ENCODE results near the gene ARHGAP32. TPM values are rescaled to one million over a fixed set of nuclear protein-coding genes. Genes with fewer than 3 reads are reported as not detected.

Gene ARHGAP32
- total RNA-seq, 1 donor from 2014 or later: 42.3 TPM

GRCh38 chr11:129061492-129062230, 130.5 kb downstream of the ARHGAP32 start:
- Mint-ChIP-seq H3K4me1 (ENCODE audit: low read depth) (peaks cover 8% of the 10 kb centered on the region), H3K9me3 (ENCODE audit: low read depth) (no peaks in the 10 kb centered on the region), H3K4me3 (ENCODE audit: low read depth) (no peak overlapping the region), H3K36me3 (ENCODE audit: insufficient read depth) (peaks cover 11% of the 10 kb centered on the region), H3K27me3 (no peaks in the 10 kb centered on the region), H3K27ac (no peak overlapping the region)
- no peak for TF ChIP-seq CTCF (IDR thresholded peaks at IDR 0.05; ENCODE audit: unreplicated experiment)
- DNase-seq (ENCODE audit: low spot score, unreplicated experiment): no peak

- H3K4me3 Mint-ChIP-seq (ENCODE audit: low read depth): no peak overlapping the region
- H3K4me1 Mint-ChIP-seq (ENCODE audit: low read depth): peaks cover 2% of the 10 kb centered on the region
- peak overlapping the region; percentile 66 for H3K27ac Mint-ChIP-seq
- peaks cover 3% of the 10 kb centered on the region for H3K9me3 Mint-ChIP-seq (ENCODE audit: low read depth)
- TF ChIP-seq CTCF (IDR thresholded peaks at IDR 0.05; ENCODE audit: unreplicated experiment): no peak
- no peaks in the 10 kb centered on the region for H3K27me3 Mint-ChIP-seq
- H3K36me3 Mint-ChIP-seq (ENCODE audit: insufficient read depth): peaks cover 6% of the 10 kb centered on the region
- DNase-seq (ENCODE audit: low spot score, unreplicated experiment): no peak
Observed at GRCh38 chr11:129056916-129057315, 135.2 kb downstream of the ARHGAP32 start.

GRCh38 chr11:129055196-129055595, 136.9 kb downstream of the ARHGAP32 start:
- H3K36me3 Mint-ChIP-seq (ENCODE audit: insufficient read depth): peaks cover 9% of the 10 kb centered on the region
- no peak overlapping the region for H3K4me3 Mint-ChIP-seq (ENCODE audit: low read depth)
- H3K27me3 Mint-ChIP-seq: no peaks in the 10 kb centered on the region
- no peak for TF ChIP-seq CTCF (IDR thresholded peaks at IDR 0.05; ENCODE audit: unreplicated experiment)
- no peak for DNase-seq (ENCODE audit: low spot score, unreplicated experiment)
- no peak overlapping the region for H3K27ac Mint-ChIP-seq
- peaks cover 3% of the 10 kb centered on the region for H3K9me3 Mint-ChIP-seq (ENCODE audit: low read depth)
- peaks cover 2% of the 10 kb centered on the region for H3K4me1 Mint-ChIP-seq (ENCODE audit: low read depth)

GRCh38 chr11:129048911-129049310, 143.2 kb downstream of the ARHGAP32 start:
- no peak overlapping the region for H3K27ac Mint-ChIP-seq
- no peak for TF ChIP-seq CTCF (IDR thresholded peaks at IDR 0.05; ENCODE audit: unreplicated experiment)
- H3K4me1 Mint-ChIP-seq (ENCODE audit: low read depth): peaks cover 4% of the 10 kb centered on the region
- no peaks in the 10 kb centered on the region for H3K27me3 Mint-ChIP-seq
- no peak overlapping the region for H3K4me3 Mint-ChIP-seq (ENCODE audit: low read depth)
- H3K36me3 Mint-ChIP-seq (ENCODE audit: insufficient read depth): peaks cover 13% of the 10 kb centered on the region
- DNase-seq (ENCODE audit: low spot score, unreplicated experiment): no peak
- H3K9me3 Mint-ChIP-seq (ENCODE audit: low read depth): peaks cover 6% of the 10 kb centered on the region

- no peak overlapping the region for H3K27ac Mint-ChIP-seq
- DNase-seq (ENCODE audit: low spot score, unreplicated experiment): no peak
- no peak for TF ChIP-seq CTCF (IDR thresholded peaks at IDR 0.05; ENCODE audit: unreplicated experiment)
- peaks cover 11% of the 10 kb centered on the region for H3K36me3 Mint-ChIP-seq (ENCODE audit: insufficient read depth)
- H3K4me1 Mint-ChIP-seq (ENCODE audit: low read depth): peaks cover 4% of the 10 kb centered on the region
- no peaks in the 10 kb centered on the region for H3K27me3 Mint-ChIP-seq
- no peak overlapping the region for H3K4me3 Mint-ChIP-seq (ENCODE audit: low read depth)
- H3K9me3 Mint-ChIP-seq (ENCODE audit: low read depth): peaks cover 3% of the 10 kb centered on the region
Observed at GRCh38 chr11:129045150-129045549, 147.0 kb downstream of the ARHGAP32 start.
